ENCODE data around the gene SMPD3.
"Not testable (repeated sequence)": the region's sequence is repeated elsewhere in the genome, so short reads cannot be mapped to it uniquely, and the experiment has no call there.

The SMPD3 gene

GRCh38 chr16:68448360-68448970 lies at the start of gene SMPD3:
Gene SMPD3 (minus strand): TSS chr16:68448508. CDS start chr16:68372181, 76,327 bp downstream.
- Histone ChIP-seq H3K4me1 (ENCODE audit: insufficient read depth, low read length) (peaks cover 18% of the 10 kb centered on the region), H3K27me3 (ENCODE audit: insufficient read depth, low read length) (peaks cover 10% of the 10 kb centered on the region), H2AFZ (ENCODE audit: low read depth, low read length) (no peak within 1 kb of the TSS), H3K36me3 (ENCODE audit: insufficient read depth, low read length) (no peaks in the 10 kb centered on the region), H3K4me3 (ENCODE audit: low read length) (peak within 1 kb of the TSS; percentile 54), H3K9me3 (ENCODE audit: low read length) (no peaks in the 10 kb centered on the region)

GRCh38 chr16:68496689-68497088 lies 48.4 kb upstream of the SMPD3 start:
- Histone ChIP-seq H3K4me3 (ENCODE audit: low read length) (no peak overlapping the region), H2AFZ (ENCODE audit: low read depth, low read length) (no peak overlapping the region), H3K9me3 (ENCODE audit: low read length) (no peaks in the 10 kb centered on the region), H3K27me3 (ENCODE audit: insufficient read depth, low read length) (no peaks in the 10 kb centered on the region), H3K36me3 (ENCODE audit: insufficient read depth, low read length) (no peaks in the 10 kb centered on the region), H3K4me1 (ENCODE audit: insufficient read depth, low read length) (no peaks in the 10 kb centered on the region)

GRCh38 chr16:68494261-68494660 lies 46.0 kb upstream of the SMPD3 start:
- not testable (repeated sequence) for H3K27me3 ChIP-seq (ENCODE audit: insufficient read depth, low read length); H2AFZ ChIP-seq (ENCODE audit: low read depth, low read length); H3K36me3 ChIP-seq (ENCODE audit: insufficient read depth, low read length)

GRCh38 chr16:68493412-68494070 lies 45.2 kb upstream of the SMPD3 start:
- H3K4me1 ChIP-seq (ENCODE audit: insufficient read depth, low read length) = no peaks in the 10 kb centered on the region
- no peaks in the 10 kb centered on the region for H3K36me3 ChIP-seq (ENCODE audit: insufficient read depth, low read length)
- no peaks in the 10 kb centered on the region for H3K27me3 ChIP-seq (ENCODE audit: insufficient read depth, low read length)
- no peak overlapping the region for H3K4me3 ChIP-seq (ENCODE audit: low read length)
- no peaks in the 10 kb centered on the region for H3K9me3 ChIP-seq (ENCODE audit: low read length)
- H2AFZ ChIP-seq (ENCODE audit: low read depth, low read length) = no peak overlapping the region

More at GRCh38 chr16:68494261-68494660, 46.0 kb upstream of the SMPD3 start:
- H3K9me3 ChIP-seq (ENCODE audit: low read length); H3K4me3 ChIP-seq (ENCODE audit: low read length); H3K4me1 ChIP-seq (ENCODE audit: insufficient read depth, low read length): not testable (repeated sequence)

GRCh38 chr16:68492543-68493411 lies 44.5 kb upstream of the SMPD3 start:
- H3K9me3 ChIP-seq (ENCODE audit: low read length) = no peaks in the 10 kb centered on the region
- no peaks in the 10 kb centered on the region for H3K27me3 ChIP-seq (ENCODE audit: insufficient read depth, low read length)
- H3K4me1 ChIP-seq (ENCODE audit: insufficient read depth, low read length) = peaks cover 2% of the 10 kb centered on the region
- H3K4me3 ChIP-seq (ENCODE audit: low read length) = no peak overlapping the region
- no peak overlapping the region for H2AFZ ChIP-seq (ENCODE audit: low read depth, low read length)
- H3K36me3 ChIP-seq (ENCODE audit: insufficient read depth, low read length) = no peaks in the 10 kb centered on the region

- H3K27me3 ChIP-seq (ENCODE audit: insufficient read depth, low read length) = no peaks in the 10 kb centered on the region
- peaks cover 8% of the 10 kb centered on the region for H3K4me1 ChIP-seq (ENCODE audit: insufficient read depth, low read length)
- H2AFZ ChIP-seq (ENCODE audit: low read depth, low read length) = no peak overlapping the region
- no peaks in the 10 kb centered on the region for H3K9me3 ChIP-seq (ENCODE audit: low read length)
- no peaks in the 10 kb centered on the region for H3K36me3 ChIP-seq (ENCODE audit: insufficient read depth, low read length)
- no peak overlapping the region for H3K4me3 ChIP-seq (ENCODE audit: low read length)
Measured at GRCh38 chr16:68492151-68492542, 43.8 kb upstream of the SMPD3 start.

- no peaks in the 10 kb centered on the region for H3K36me3 ChIP-seq (ENCODE audit: insufficient read depth, low read length)
- H3K9me3 ChIP-seq (ENCODE audit: low read length) = no peaks in the 10 kb centered on the region
- H3K27me3 ChIP-seq (ENCODE audit: insufficient read depth, low read length) = no peaks in the 10 kb centered on the region
- no peak overlapping the region for H3K4me3 ChIP-seq (ENCODE audit: low read length)
- peaks cover 14% of the 10 kb centered on the region for H3K4me1 ChIP-seq (ENCODE audit: insufficient read depth, low read length)
- H2AFZ ChIP-seq (ENCODE audit: low read depth, low read length) = no peak overlapping the region
Measured at GRCh38 chr16:68491576-68491950, 43.3 kb upstream of the SMPD3 start.

- H3K4me1 ChIP-seq (ENCODE audit: insufficient read depth, low read length) = peaks cover 16% of the 10 kb centered on the region
Measured at GRCh38 chr16:68490829-68491575, 42.7 kb upstream of the SMPD3 start.

GRCh38 chr16:68490358-68490757 lies 42.0 kb upstream of the SMPD3 start:
- Histone ChIP-seq H3K9me3 (ENCODE audit: low read length) (no peaks in the 10 kb centered on the region), H3K4me3 (ENCODE audit: low read length) (no peak overlapping the region), H3K27me3 (ENCODE audit: insufficient read depth, low read length) (no peaks in the 10 kb centered on the region), H3K36me3 (ENCODE audit: insufficient read depth, low read length) (no peaks in the 10 kb centered on the region), H3K4me1 (ENCODE audit: insufficient read depth, low read length) (peaks cover 16% of the 10 kb centered on the region), H2AFZ (ENCODE audit: low read depth, low read length) (no peak overlapping the region)

More at GRCh38 chr16:68490829-68491575, 42.7 kb upstream of the SMPD3 start:
- Histone ChIP-seq H3K9me3 (ENCODE audit: low read length) (no peaks in the 10 kb centered on the region), H3K4me3 (ENCODE audit: low read length) (no peak overlapping the region), H3K27me3 (ENCODE audit: insufficient read depth, low read length) (no peaks in the 10 kb centered on the region), H3K36me3 (ENCODE audit: insufficient read depth, low read length) (no peaks in the 10 kb centered on the region), H2AFZ (ENCODE audit: low read depth, low read length) (no peak overlapping the region)

- Histone ChIP-seq H3K4me1 (ENCODE audit: insufficient read depth, low read length) (peaks cover 16% of the 10 kb centered on the region), H2AFZ (ENCODE audit: low read depth, low read length) (no peak overlapping the region), H3K9me3 (ENCODE audit: low read length) (no peaks in the 10 kb centered on the region), H3K4me3 (ENCODE audit: low read length) (no peak overlapping the region), H3K36me3 (ENCODE audit: insufficient read depth, low read length) (no peaks in the 10 kb centered on the region), H3K27me3 (ENCODE audit: insufficient read depth, low read length) (no peaks in the 10 kb centered on the region)
Measured at GRCh38 chr16:68488554-68488953, 40.2 kb upstream of the SMPD3 start.

GRCh38 chr16:68487669-68488068 lies 39.4 kb upstream of the SMPD3 start:
- Histone ChIP-seq H3K36me3 (ENCODE audit: insufficient read depth, low read length) (no peaks in the 10 kb centered on the region), H3K4me3 (ENCODE audit: low read length) (no peak overlapping the region), H3K4me1 (ENCODE audit: insufficient read depth, low read length) (peaks cover 16% of the 10 kb centered on the region), H2AFZ (ENCODE audit: low read depth, low read length) (no peak overlapping the region), H3K27me3 (ENCODE audit: insufficient read depth, low read length) (no peaks in the 10 kb centered on the region), H3K9me3 (ENCODE audit: low read length) (no peaks in the 10 kb centered on the region)

GRCh38 chr16:68487203-68487514 lies 38.9 kb upstream of the SMPD3 start:
- no peaks in the 10 kb centered on the region for H3K36me3 ChIP-seq (ENCODE audit: insufficient read depth, low read length)
- H3K4me3 ChIP-seq (ENCODE audit: low read length) = no peak overlapping the region
- peaks cover 16% of the 10 kb centered on the region for H3K4me1 ChIP-seq (ENCODE audit: insufficient read depth, low read length)
- no peaks in the 10 kb centered on the region for H3K9me3 ChIP-seq (ENCODE audit: low read length)
- peak overlapping the region; percentile 78 for H2AFZ ChIP-seq (ENCODE audit: low read depth, low read length)
- no peaks in the 10 kb centered on the region for H3K27me3 ChIP-seq (ENCODE audit: insufficient read depth, low read length)
